Left lobe of liver (tissue), 2 donors: Measurements from ENCODE around the gene CAPN7. TPM values are rescaled to one million over a fixed set of nuclear protein-coding genes. Genes with fewer than 3 reads are reported as not detected.

Experiments used
- ATAC-seq: fragments of 200-7000 bp; cut with Tn5 transposase; one replicate; pipeline ENCODE4 v1.9.1; 2020; ENCODE audit warnings: mild to moderate bottlenecking, moderate library complexity
- DNase-seq: peaks from one replicate; pipeline ENCODE4 v3.0.0-alpha.2; 2020; ENCODE audit warnings: low spot score
- total RNA-seq: library from RNA; stranded (reverse); gene quantifications from one replicate; pipeline ENCODE4 v1.2.1, GENCODE V29; 2021
- donor health status: DM: no; HTN: no; CAD: no; lungs with moderate emphysema.
- donor health status: DM: no; HTN: yes; CAD: no.

Gene CAPN7
- total RNA-seq, 1 donor from 2014 or later: 26.8 TPM

DNA sequence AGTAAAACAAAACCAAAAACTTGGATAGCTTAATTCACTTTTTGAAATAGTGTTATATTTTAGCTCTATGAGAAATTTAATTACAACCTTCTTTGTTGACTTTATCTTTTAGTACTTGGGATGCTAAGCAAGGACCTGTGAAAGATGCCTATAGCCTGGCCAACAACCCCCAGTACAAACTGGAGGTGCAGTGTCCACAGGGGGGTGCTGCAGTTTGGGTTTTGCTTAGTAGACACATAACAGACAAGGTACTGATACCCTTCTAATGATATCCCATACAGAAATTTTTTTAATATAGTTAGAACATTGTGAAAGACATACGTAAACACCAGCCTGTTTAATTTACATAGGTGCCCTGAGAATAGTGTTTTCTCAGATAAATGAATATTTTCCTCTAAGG, 35.3 kb downstream of the CAPN7 start:
- ATAC-seq (peak; percentile 51), DNase-seq (no peak)

DNA sequence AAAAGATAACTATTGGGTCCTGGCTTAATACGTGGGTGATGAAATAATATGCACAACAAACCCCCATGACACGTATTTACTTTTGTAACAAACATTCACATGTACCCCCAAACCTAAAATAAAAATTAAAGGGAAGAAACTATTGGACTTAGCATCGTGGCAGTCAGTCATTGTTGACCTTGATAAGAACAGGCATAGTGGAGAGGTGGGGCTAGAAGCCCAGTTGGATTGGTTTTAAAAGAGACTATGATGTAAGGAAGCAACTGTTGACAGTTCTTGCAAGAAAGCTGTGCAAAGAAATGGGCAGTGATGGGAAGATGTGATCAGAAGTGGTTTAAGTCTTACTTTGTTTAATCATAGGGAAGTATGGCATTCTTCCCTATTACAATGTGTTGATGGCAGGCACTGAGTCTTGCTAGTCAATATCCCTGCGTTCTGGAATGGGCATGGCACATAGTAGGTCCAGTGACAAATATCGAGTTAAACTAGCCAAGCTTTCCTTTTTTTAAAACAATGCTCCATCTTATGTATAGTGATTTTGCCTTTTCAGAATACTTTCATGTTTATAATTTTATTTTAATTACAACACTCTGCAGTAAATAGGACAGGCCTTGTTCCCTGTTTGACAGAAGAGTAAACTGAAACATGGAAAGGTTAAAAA, 37.9 kb downstream of the CAPN7 start:
- ATAC-seq (no peak), DNase-seq (no peak)

DNA sequence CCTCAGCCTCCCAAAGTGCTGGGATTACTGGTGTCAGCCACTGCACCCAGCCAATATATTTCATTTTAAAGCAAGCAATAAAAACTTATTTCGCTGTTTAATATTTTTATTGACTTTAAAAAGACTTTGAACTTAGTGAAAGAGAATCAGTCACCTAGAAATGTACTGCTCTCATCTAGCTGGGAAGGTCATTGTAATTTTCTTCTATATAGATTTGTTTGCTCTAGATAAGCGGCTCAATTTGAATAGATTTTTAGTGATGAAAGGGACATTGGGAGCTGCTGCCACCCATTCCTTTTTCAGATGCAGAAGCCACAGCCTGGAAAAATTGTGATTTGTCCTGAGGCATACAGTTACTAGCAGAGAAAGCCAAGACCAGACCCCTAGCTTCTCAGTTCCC, 40.1 kb downstream of the CAPN7 start:
- DNase-seq (no peak), ATAC-seq (no peak)

DNA sequence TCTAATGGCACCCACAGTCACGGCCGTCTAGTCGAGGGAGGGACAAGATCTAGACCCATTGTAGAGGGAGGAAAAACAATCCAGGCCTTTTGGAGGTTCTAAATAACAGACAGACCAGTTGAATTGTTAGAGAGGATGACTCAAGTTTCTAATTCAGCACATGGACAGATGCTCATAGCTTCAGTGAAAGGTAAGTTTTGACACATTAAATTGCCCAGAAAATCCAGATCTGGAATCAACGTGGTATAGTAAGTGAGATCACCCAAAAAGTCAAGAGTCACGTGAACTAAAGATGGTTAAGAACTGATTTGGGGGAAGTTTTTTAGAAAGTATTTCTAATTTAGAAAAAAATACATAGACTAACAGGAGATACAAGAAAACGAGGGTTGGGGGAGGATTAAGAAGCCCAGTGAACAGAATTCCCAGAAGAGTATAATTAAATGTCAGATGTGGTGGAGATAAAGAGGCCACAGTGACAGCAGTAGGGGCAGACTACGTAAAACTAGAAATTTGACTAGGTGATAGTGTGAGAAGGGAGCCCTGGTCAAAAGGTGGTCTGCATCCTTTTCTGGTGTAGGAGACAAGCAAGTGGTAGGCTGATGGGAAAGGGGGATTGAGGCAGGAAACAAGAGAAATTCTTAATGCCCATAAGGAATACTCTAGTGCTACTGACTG, 47.1 kb downstream of the CAPN7 start:
- DNase-seq (no peak), ATAC-seq (no peak)

DNA sequence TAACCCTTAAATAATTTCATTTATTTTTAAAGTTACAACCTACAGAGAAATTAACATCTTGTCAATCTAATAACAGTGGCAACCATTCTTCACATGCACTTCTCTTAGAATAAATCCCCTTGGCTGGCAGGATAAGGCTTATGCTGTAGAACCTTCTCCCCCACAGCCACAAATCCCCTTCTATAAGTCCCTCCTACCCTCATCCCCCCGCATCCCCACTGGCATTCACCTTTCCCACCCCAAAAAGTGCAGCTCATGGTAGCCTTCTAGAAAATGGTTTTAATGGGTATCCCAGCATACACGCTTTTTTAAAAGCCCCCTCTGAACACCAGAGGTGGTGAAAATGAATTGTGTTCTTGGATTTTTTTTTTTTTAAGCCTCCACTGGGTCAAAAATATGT, 49.2 kb downstream of the CAPN7 start:
- DNase-seq: no peak
- ATAC-seq: no peak

DNA sequence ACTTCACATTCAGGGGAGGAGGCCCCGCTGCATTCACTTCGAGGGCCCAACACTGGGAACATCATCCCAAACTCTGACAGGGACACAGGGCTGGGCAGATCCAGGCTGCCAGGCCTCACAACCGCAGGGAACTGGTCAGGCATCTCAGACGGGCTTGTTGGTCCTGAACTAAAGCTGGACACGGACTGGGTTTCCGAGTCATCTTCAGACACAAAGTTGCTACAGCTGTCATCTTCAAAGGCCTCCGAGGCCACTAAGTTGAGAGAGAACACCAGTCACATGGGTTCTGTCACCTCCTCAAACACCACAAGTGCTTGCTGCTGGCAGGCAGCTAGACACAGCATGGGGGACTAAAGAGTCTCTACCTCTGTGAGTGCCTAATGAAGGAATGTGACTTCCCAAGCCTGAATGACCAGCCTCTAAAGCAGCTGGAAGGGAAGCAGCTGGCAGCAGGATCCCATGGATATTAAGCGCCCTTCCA, 50.9 kb downstream of the CAPN7 start:
- no peak for DNase-seq

DNA sequence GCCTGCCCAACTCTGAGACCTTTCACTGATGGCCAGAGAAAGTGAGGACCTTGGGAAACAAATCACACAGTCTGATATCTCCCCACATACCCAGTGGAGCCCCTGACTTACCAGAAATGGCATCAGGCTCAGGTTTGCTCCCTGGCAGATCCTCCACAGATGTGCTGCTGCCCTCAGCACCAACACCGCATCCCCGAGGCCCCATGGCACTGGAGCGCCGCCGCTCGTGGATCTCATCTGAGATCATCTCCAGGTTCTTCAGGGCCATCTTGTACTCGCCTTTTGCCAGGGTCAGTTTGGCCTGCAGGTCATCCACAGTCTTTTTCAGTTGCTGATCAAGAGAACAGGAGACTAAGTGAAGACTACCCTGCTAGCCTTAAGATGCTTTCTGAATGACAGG, 52.7 kb downstream of the CAPN7 start:
- ATAC-seq (no peak), DNase-seq (no peak)

More for the DNA sequence above, 50.9 kb downstream of the CAPN7 start:
- no peak for ATAC-seq

DNA sequence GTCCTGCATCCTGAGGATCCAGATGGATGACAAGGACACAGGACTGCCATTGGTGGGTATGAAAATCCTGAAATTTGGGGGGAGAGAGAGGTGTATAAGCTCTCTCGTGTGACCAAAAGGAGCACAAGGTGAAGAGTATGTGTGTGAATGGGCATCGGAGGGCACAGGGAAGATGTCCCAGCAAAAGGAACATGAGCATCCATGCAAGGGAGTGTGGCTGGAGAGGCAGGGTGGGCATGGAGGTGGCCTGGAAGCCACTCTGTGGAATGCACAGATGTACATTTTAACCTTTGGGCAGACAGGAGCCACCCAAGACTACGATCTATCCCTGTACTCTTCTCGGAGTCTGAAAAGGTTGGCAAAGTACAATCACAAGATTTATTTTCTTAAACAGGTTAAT, 54.5 kb downstream of the CAPN7 start:
- ATAC-seq (no peak), DNase-seq (no peak)

DNA sequence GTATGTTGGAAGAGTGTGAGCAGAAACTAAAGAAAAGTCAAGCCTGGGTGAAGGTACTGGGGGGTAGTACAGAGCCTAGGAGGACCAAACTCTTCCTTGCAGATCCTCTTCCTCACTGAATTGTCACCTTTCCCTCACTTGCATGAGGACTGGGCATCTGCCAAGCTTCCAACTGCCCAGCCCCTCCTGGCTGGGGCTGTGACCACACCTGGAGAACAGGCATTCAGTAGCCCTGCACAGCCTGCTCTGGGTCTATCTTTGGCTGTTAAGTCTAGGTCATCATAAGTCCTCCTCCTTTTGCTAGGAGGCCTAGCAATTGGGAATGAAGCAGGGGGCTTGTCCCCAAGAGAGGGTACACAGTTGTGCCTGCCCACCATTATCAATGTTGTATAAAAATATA, 55.2 kb downstream of the CAPN7 start:
- no peak for DNase-seq
- ATAC-seq: peak; percentile 12

DNA sequence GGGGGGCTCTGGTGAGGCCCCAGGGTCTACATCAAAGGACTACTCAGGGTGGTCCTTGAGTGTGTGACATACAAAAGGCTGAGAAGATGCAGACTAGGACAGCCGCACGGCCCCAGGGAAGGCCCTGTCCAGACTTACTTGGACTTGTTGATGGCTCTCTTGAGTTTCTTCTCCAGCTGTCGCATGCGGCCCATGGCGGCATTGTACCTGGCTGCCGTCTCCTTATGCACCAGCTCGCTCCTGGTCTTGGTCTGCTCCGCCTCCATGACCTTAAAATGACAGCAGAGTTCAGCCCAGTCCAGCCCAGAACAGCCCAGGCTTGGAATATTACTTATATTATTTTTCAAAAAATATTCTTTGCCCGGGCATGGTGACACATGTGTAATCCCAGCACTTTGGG, 56.0 kb downstream of the CAPN7 start:
- ATAC-seq (no peak), DNase-seq (no peak)

DNA sequence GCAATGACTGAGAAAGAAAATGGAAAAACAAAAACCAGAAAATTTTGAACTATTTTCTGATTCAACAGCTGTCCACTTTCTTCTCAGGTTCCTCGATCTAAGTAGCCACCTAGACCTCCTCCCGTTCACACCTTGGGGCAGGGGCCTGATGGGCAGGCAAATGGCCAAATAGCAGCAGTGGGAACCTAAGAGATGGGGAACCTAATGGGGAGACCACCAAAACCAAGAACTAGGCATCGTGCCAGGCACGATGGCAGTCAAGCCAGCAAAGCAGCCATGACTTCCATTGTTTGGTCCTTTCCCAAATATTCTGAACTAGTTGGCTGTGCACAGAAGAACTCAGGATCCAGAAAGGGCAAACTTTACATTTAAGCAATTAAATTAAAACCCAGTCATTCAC, 57.1 kb downstream of the CAPN7 start:
- ATAC-seq (no peak), DNase-seq (no peak)

DNA sequence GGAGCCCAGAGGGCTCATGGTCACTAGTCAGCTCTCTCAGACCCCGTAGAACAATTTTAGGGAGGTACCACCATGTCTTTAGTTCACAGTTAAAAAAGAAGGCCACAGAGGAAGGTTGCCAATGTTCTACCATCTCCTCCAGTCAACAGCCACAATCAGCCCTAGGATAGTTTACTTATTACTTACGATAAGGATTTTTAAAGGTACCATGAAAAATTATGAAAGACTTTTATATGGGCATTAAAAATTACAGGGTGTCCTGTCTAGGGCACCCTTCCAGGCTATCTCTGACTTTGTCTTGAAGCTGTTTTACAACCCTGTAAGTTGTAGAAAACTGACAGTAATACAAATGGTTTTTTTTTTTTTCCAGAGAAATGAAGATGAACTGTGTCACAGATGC, 57.9 kb downstream of the CAPN7 start:
- DNase-seq (no peak), ATAC-seq (no peak)

DNA sequence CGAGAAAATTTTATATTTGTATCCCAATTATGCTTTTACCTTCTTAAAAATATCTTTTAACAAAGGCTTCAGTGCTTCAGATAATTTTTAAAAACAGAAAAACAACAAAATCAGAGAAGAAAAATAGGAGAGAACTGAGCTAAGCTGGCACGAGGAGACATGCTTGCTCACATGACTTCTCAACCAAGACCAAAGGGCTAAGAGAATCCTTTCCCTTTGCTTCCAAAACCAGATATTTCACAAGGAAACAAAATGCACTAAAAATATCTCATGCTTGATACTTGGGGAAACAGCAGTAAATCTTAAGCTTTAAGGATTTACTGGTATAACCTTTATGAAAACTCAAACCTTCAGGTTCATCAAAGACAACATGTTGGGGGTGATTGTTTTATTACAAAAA, 58.4 kb downstream of the CAPN7 start:
- ATAC-seq: no peak

DNA sequence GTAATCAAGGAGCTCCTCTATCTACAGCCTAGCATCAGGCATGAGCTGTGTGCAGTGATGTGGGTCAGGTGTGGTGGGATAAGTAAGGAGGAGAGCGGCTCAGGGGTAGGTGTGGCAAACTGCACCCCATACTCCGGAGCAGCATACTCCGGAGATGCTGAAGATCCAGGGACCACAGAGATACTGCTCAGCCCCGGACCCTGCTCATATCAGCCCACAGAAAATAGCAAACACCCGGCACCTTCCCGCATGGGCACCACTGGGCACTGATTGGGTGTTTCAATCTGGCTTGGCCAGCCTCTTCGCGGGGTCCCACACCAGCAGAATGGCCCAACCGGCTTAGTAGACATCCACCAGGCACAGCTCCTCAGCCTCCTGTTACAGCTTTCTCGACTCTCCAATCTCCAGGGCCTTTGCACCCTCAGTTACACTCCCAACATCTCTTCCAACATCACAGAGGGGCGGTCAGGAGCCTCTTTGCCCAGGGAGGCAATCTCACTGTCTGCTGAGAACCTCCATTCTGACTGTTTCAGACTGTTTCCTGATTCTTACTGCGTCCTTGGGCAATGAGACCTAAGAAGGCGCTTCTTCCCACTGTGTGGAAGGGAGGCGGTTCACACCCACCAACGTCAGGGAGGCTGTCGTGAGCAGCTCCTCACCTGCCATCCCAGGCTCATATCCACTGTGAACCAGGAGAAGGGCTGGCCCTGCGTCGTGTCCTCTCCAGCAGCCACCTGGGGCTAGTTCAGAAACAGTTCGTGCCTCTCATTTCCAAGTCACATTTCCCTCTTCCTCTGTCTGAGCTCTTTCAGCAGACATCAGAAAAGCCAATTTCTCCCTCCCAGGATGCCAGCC, 59.8 kb downstream of the CAPN7 start:
- no peak for DNase-seq
- no peak for ATAC-seq

More for the DNA sequence above, 58.4 kb downstream of the CAPN7 start:
- no peak for DNase-seq

DNA sequence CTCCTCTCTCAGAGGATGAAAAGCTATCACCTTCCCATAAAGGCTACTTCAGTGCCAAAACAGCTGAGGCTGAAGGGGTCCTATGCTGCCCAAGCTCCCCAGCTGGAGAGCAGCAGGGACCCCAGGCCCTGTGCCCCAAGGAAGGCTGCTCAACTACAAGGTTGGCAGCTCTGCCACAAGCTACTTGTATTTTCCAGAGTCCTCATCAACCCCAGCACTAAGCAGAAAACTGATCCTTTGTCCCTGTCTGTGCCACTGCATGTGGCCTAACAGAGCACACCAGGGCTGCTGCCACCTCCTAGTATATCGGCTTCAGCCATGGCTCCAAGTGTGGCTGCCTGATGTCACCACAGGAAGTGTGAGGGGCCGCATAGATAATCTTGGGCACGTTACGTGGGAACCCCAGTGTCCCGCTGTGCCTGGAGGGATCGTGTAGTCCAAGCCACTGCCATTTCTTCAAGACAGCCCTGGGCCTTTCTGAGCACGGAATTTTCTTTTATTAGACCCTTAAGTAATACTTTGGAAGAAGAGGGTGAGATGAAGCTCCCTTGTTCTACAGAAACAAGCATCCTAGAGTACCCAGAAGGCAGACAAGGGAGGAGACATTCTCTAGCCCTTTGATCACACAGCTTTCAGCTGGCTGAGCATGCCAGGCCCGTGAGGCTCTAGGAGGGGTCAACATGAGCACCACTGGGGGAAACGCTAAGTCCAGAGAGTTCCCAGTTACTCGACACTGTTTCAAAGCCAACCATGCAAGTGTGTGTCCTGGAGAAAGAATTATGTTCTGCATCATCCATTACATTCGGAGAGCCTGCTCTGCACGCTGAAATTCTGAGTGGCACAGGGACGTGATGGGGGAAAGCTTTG, 60.7 kb downstream of the CAPN7 start:
- DNase-seq: no peak
- ATAC-seq: no peak

DNA sequence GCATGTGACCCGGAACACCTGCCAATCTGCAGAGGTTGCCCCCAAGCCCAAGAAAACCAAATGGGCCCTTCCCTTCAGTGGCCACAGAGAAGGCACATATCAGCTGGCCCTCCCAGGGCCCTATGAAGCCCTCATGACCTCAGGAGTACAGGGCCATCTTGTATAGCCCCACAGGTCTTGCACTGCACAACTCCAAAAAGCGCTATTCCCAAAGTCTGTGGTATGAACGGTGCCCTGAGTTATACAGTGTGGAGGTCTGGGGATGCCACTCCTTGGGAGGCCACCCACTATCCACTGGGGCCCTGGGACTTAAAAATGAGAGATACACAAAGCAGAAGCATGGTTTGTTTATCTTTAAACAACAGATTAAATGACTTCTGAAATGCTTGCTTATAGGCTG, 61.5 kb downstream of the CAPN7 start:
- ATAC-seq: no peak
- no peak for DNase-seq

DNA sequence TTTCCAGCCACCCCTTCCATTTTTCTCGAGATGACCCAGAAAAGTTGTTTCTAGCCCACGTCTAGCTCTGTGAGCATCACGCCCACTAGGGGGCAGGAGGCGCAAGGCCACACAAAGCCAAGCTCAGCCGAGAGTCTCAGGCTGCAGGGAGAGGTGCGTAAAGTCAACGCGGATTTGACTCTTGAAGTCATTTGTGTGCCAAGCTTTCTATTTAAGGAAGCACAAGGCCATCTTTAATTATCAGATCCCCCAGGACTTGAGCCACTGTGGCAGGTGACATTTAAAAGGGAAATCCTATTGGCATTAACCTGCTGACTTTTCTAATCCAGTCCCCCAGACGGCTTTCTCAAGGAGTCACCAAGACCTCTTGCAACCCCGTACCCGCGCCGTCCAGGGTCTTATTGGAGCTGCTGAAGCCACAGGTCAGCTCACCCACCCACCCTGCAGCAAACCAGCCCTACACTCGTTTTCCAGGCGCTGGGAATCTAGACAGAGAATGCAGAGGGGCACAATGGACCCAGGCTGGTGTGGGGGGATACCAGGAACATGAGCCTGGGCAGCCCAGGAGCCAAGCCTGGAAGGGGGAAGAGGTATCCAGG, 62.1 kb downstream of the CAPN7 start:
- ATAC-seq: peak; percentile 94

DNA sequence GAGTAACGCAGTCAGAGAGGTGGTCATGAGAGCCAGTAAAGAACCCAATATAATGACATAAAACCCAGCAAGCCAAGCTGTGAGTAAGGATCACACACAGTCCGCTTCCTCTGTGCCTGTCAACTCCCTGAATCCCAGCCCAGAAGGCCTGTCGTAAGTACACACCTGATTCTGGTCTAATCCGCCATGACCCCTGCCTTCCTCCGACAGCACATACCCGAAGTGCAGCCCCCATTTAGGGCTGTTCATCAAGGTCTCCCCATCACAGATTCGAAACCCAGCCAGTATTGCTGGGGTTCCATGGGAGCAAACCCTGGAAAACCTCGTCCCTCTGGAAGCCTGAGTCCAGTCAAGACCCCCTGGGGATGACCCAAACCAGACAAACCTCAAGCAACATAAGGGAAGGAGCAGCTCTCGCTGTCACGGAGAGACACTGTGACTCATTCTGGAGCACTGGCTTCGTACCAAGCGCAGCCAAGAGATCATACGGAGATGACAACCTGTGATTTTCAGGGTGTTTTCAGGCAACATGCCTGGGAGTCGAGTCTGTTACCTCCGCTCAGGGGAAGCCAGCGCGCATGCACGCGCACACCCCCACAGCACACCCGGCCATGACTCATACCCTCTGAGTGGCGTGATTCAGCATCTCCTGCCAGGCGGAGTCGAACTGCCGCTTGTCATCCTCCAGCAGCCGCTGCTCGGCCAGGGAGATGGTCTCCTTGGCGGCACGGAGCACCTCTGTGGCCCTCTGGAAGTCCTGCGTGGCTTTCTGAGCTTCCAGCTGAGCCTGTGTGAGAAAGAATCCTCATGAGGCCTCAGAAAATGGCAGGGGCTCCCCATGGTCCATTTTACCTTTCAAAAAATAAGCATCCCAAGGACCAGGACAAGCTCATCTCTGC, 63.3 kb downstream of the CAPN7 start:
- ATAC-seq (peak; percentile 21), DNase-seq (peak; percentile 65)

More for the DNA sequence above, 62.1 kb downstream of the CAPN7 start:
- peak; percentile 81 for DNase-seq

DNA sequence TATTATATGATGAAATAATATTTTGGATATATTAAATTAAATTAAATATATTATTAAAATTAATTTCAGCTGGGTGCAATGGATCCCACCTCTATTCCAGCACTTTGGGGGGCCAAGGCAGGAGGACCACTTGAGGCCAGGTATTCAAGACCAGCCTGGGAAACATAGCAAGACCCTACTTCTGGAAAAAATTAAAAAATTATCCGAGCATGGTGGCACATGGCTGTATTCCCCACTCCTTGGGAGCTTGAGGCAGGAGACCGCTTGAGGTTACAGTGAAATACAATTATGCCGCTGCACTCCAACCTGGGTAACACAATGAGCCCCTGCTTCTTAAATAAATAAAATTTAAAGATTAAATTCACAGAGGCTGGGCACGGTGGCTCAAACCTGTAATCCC, 65.0 kb downstream of the CAPN7 start:
- ATAC-seq: no peak
- no peak for DNase-seq
